Measurements from ENCODE around the gene CDH12. TPM values are rescaled to one million over a fixed set of nuclear protein-coding genes. Genes with fewer than 3 reads are reported as not detected.

The CDH12 gene
- total and polyA plus RNA-seq, 9 donors: 0.05 to 3.4 (median 0.28) TPM; not detected in 4

- DNase-seq: no peak
- H3K27me3 ChIP-seq: no peaks in the 10 kb centered on the region
- H3K27ac ChIP-seq: no peak overlapping the region
- WGBS, 3 donors: 88 to 98% (median 90%) methylated on average over 1 of the region's 1 CpG
- no peaks in the 10 kb centered on the region for H3K9me3 ChIP-seq
- H3K4me1 ChIP-seq (ENCODE audit: insufficient read depth): no peaks in the 10 kb centered on the region
- H3K4me3 ChIP-seq: no peak overlapping the region
- intact Hi-C loops (cut with DNase I): no loop called here
- H3K36me3 ChIP-seq: no peaks in the 10 kb centered on the region
- TF ChIP-seq POLR2A (IDR thresholded peaks at IDR 0.05) (no peak), CTCF (IDR thresholded peaks at IDR 0.05) (no peak), EP300 (IDR thresholded peaks at IDR 0.05) (no peak)
These were observed 130.7 kb downstream of the CDH12 start for GRCh38 chr5:22722491-22722890.

GRCh38 chr5:22722056-22722455, 131.1 kb downstream of the CDH12 start:
- TF ChIP-seq EP300 (IDR thresholded peaks at IDR 0.05) (no peak), CTCF (IDR thresholded peaks at IDR 0.05) (no peak), POLR2A (IDR thresholded peaks at IDR 0.05) (no peak)

GRCh38 chr5:22719842-22720241, 133.3 kb downstream of the CDH12 start:
- Histone ChIP-seq H3K4me3 (no peak overlapping the region), H3K36me3 (no peaks in the 10 kb centered on the region), H3K27ac (no peak overlapping the region), H3K4me1 (ENCODE audit: insufficient read depth) (no peaks in the 10 kb centered on the region), H3K9me3 (no peaks in the 10 kb centered on the region), H3K27me3 (no peaks in the 10 kb centered on the region)
- TF ChIP-seq POLR2A (IDR thresholded peaks at IDR 0.05) (no peak), EP300 (IDR thresholded peaks at IDR 0.05) (no peak), CTCF (IDR thresholded peaks at IDR 0.05) (no peak)
- no peak for DNase-seq
- WGBS, 3 donors: 78 to 85% (median 81%) methylated on average over 3 of the region's 3 CpGs
- intact Hi-C loops (cut with DNase I): no loop called here

More at GRCh38 chr5:22722056-22722455, 131.1 kb downstream of the CDH12 start:
- intact Hi-C loops (cut with DNase I): no loop called here
- Histone ChIP-seq H3K4me3 (no peak overlapping the region), H3K9me3 (no peaks in the 10 kb centered on the region), H3K27ac (no peak overlapping the region), H3K36me3 (no peaks in the 10 kb centered on the region), H3K4me1 (ENCODE audit: insufficient read depth) (no peaks in the 10 kb centered on the region), H3K27me3 (no peaks in the 10 kb centered on the region)
- DNase-seq: no peak
- 51 to 53% (median 53%) methylated on average over 1 of the region's 1 CpG for WGBS, 3 donors

GRCh38 chr5:22710660-22711059, 142.5 kb downstream of the CDH12 start:
- 26 to 82% (median 57%) methylated on average over 2 of the region's 2 CpGs for WGBS, 3 donors
- intact Hi-C loops (cut with DNase I): no loop called here
- Histone ChIP-seq H3K4me3 (no peak overlapping the region), H3K27me3 (no peaks in the 10 kb centered on the region), H3K9me3 (no peaks in the 10 kb centered on the region), H3K4me1 (ENCODE audit: insufficient read depth) (no peaks in the 10 kb centered on the region), H3K27ac (no peak overlapping the region), H3K36me3 (no peaks in the 10 kb centered on the region)
- DNase-seq: no peak
- no peak for TF ChIP-seq EP300 (IDR thresholded peaks at IDR 0.05)
- TF ChIP-seq POLR2A (IDR thresholded peaks at IDR 0.05): no peak
- no peak for TF ChIP-seq CTCF (IDR thresholded peaks at IDR 0.05)

GRCh38 chr5:22709743-22710142, 143.4 kb downstream of the CDH12 start:
- no peak overlapping the region for H3K4me3 ChIP-seq
- no peaks in the 10 kb centered on the region for H3K4me1 ChIP-seq (ENCODE audit: insufficient read depth)
- intact Hi-C loops (cut with DNase I): no loop called here
- DNase-seq: no peak
- no peaks in the 10 kb centered on the region for H3K9me3 ChIP-seq
- H3K36me3 ChIP-seq: no peaks in the 10 kb centered on the region
- TF ChIP-seq CTCF (IDR thresholded peaks at IDR 0.05) (no peak), POLR2A (IDR thresholded peaks at IDR 0.05) (no peak), EP300 (IDR thresholded peaks at IDR 0.05) (no peak)
- no peaks in the 10 kb centered on the region for H3K27me3 ChIP-seq
- no peak overlapping the region for H3K27ac ChIP-seq

Measured in ovary (tissue), 9 donors.